Measurements from ENCODE around the gene TGFBR3. TPM values are rescaled to one million over a fixed set of nuclear protein-coding genes. Genes with fewer than 3 reads are reported as not detected.

The TGFBR3 gene
- total RNA-seq, 1 experiment from 2014 or later = 2.4 TPM

- H4K5ac ChIP-seq (ENCODE audit: insufficient read length, low read depth, low read length) = no peak overlapping the region
- no peaks in the 10 kb centered on the region for H3K79me1 ChIP-seq (ENCODE audit: insufficient read depth, low read depth, low read length, poor library complexity, severe bottlenecking)
- H3K23me2 ChIP-seq (ENCODE audit: insufficient read length, low read depth, low read length, poor library complexity, severe bottlenecking) = no peaks in the 10 kb centered on the region
- H2BK15ac ChIP-seq (ENCODE audit: low read depth, low read length) = no peak overlapping the region
- TF ChIP-seq, protein P1, sequence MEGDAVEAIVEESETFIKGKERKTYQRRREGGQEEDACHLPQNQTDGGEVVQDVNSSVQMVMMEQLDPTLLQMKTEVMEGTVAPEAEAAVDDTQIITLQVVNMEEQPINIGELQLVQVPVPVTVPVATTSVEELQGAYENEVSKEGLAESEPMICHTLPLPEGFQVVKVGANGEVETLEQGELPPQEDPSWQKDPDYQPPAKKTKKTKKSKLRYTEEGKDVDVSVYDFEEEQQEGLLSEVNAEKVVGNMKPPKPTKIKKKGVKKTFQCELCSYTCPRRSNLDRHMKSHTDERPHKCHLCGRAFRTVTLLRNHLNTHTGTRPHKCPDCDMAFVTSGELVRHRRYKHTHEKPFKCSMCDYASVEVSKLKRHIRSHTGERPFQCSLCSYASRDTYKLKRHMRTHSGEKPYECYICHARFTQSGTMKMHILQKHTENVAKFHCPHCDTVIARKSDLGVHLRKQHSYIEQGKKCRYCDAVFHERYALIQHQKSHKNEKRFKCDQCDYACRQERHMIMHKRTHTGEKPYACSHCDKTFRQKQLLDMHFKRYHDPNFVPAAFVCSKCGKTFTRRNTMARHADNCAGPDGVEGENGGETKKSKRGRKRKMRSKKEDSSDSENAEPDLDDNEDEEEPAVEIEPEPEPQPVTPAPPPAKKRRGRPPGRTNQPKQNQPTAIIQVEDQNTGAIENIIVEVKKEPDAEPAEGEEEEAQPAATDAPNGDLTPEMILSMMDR (conservative IDR thresholded peaks at IDR 0.05) = no peak
- H2BK12ac ChIP-seq (ENCODE audit: insufficient read length, low read depth, low read length) = no peak overlapping the region
- no peaks in the 10 kb centered on the region for H3K79me2 ChIP-seq (ENCODE audit: insufficient read depth, low read length)
- no peak overlapping the region for H3K18ac ChIP-seq (ENCODE audit: insufficient read length, low read depth, low read length)
- no peak overlapping the region for H3K9ac ChIP-seq (ENCODE audit: extremely low read depth, insufficient read length, low read length)
- Mint-ChIP-seq H3K4me3 (no peak overlapping the region), H3K27ac (no peak overlapping the region), H3K36me3 (ENCODE audit: insufficient read depth in 1 of 3, low read depth in 3 of 3) (no peaks in the 10 kb centered on the region), H3K4me1 (peaks cover 21 to 25% of the 10 kb centered on the region in 2 experiments), H3K27me3 (ENCODE audit: low read depth) (no peaks in the 10 kb centered on the region), H3K9me3 (no peaks in the 10 kb centered on the region)
- H3K27ac ChIP-seq (ENCODE audit: insufficient read length, low read depth, low read length) = no peak overlapping the region
- no peak overlapping the region for H3K4ac ChIP-seq (ENCODE audit: low read depth, low read length)
- H2BK5ac ChIP-seq (ENCODE audit: insufficient read length, low read length) = no peak overlapping the region
- no peak overlapping the region for H2BK20ac ChIP-seq (ENCODE audit: low read depth, low read length, poor library complexity, severe bottlenecking)
- no peak overlapping the region for H2AK5ac ChIP-seq (ENCODE audit: insufficient read length, low read length)
- H3K9me3 ChIP-seq (ENCODE audit: control insufficient read depth, low read depth, low read length) = no peaks in the 10 kb centered on the region
- no peaks in the 10 kb centered on the region for H4K20me1 ChIP-seq (ENCODE audit: control insufficient read depth, insufficient read depth, insufficient read length)
- H2AFZ ChIP-seq (ENCODE audit: low read length) = no peak overlapping the region
- H3K56ac ChIP-seq (ENCODE audit: insufficient read length, low read depth, low read length) = no peak overlapping the region
- no peak overlapping the region for H3K14ac ChIP-seq (ENCODE audit: insufficient read depth, low read length)
- no peak overlapping the region for H2BK120ac ChIP-seq (ENCODE audit: low read depth, low read length, poor library complexity, severe bottlenecking)
- no peak overlapping the region for H3K4me2 ChIP-seq (ENCODE audit: insufficient read depth, insufficient read length, low read length)
- no peak for DNase-seq
- H3K27me3 ChIP-seq (ENCODE audit: insufficient read depth, low read length) = no peaks in the 10 kb centered on the region
- peaks cover 2% of the 10 kb centered on the region; the same call in 1 of the 2 replicates for H3K4me1 ChIP-seq (ENCODE audit: insufficient read depth, low read length)
- H3T11ph ChIP-seq (ENCODE audit: low read length) = no peak overlapping the region
- no peak overlapping the region for H4K91ac ChIP-seq (ENCODE audit: insufficient read length, low read depth, low read length)
- no peak overlapping the region for H3K23ac ChIP-seq (ENCODE audit: insufficient read length, low read depth, low read length)
- no CpG with 5 or more reads among the region's 4 CpGs for WGBS (ENCODE audit: extremely low coverage, insufficient read length, low lambda C conversion rate)
- H4K8ac ChIP-seq (replicated peaks; ENCODE audit: insufficient read length, low read depth, low read length) = no peak overlapping the region
Measured at GRCh38 chr1:91701472-91701869, 184.5 kb downstream of the TGFBR3 start.
